SU-DHL-6 (cell line): ENCODE data around the gene NSD1.
"Not testable (repeated sequence)": the region's sequence is repeated elsewhere in the genome, so short reads cannot be mapped to it uniquely, and the experiment has no call there.

Source experiments
- H2AFZ ChIP-seq: fragments of 200-600 bp; sonication (generic); 2 replicates; pipeline ENCODE4 v1.6.1; 2014; ENCODE audit warnings: low read depth, mild to moderate bottlenecking, moderate library complexity, mixed read lengths, antibody characterized with exemption, low read length; ENCODE audit not compliant: severe bottlenecking
- H3F3A ChIP-seq: fragments of 200-600 bp; shearing (Covaris generic); 2 replicates; pipeline ENCODE4 v1.6.0; 2016; ENCODE audit warnings: antibody characterized with exemption, mild to moderate bottlenecking; ENCODE audit not compliant: insufficient read depth
- H3K27ac ChIP-seq: fragments of 200-600 bp; sonication (generic); 2 replicates; pipeline ENCODE4 v1.5.1; 2016; ENCODE audit warnings: low read depth, mild to moderate bottlenecking, low read length, moderate library complexity, mixed read lengths
- H3K27me3 ChIP-seq: fragments of 200-600 bp; sonication (generic), shearing (Covaris generic); 2 replicates; pipeline ENCODE4 v1.6.0; 2014; ENCODE audit warnings: mild to moderate bottlenecking, low read length
- H3K36me3 ChIP-seq: fragments of 200-600 bp; sonication (generic); 2 replicates; pipeline ENCODE4 v1.6.1; 2014; ENCODE audit warnings: mild to moderate bottlenecking, low read length, mixed read lengths
- H3K4me2 ChIP-seq: fragments of 300-600, 200-600 bp; shearing (Covaris generic), sonication (generic); 2 replicates; pipeline ENCODE4 v1.6.0; 2014; ENCODE audit warnings: low read length, low read depth, mild to moderate bottlenecking; ENCODE audit not compliant: poor library complexity, severe bottlenecking
- H3K4me3 ChIP-seq: fragments of 200-600 bp; sonication (generic); 2 replicates; pipeline ENCODE4 v1.5.1; 2014; ENCODE audit warnings: antibody characterized with exemption, low read length, mild to moderate bottlenecking, mixed read lengths; ENCODE audit not compliant: insufficient read depth, poor library complexity, severe bottlenecking
- H3K79me2 ChIP-seq: fragments of 200-600 bp; sonication (generic); 2 replicates; pipeline ENCODE4 v1.6.1; 2014; ENCODE audit warnings: mild to moderate bottlenecking, low read length, moderate library complexity; ENCODE audit not compliant: insufficient read depth
- H3K9ac ChIP-seq: fragments of 200-600 bp; sonication (generic); 2 replicates; pipeline ENCODE4 v1.7.0; 2014; ENCODE audit warnings: mild to moderate bottlenecking, low read length
- H3K9me2 ChIP-seq: fragments of 200-600 bp; sonication (generic); replicated peaks from 2 replicates; pipeline ENCODE4 v1.6.1; 2014; ENCODE audit warnings: low read length; ENCODE audit not compliant: insufficient read depth
- H3K9me3 ChIP-seq: fragments of 200-600 bp; sonication (generic); 2 replicates; pipeline ENCODE4 v1.6.1; 2014; ENCODE audit warnings: low read length, mixed read lengths; ENCODE audit not compliant: insufficient read depth
- H4K20me1 ChIP-seq: fragments of 200-600 bp; sonication (generic); 2 replicates; pipeline ENCODE4 v1.6.1; 2014; ENCODE audit warnings: low read depth, mild to moderate bottlenecking, antibody characterized with exemption, low read length, moderate library complexity, mixed read lengths
- CTCF ChIP-seq: fragments of 200-600 bp; sonication (generic); IDR thresholded peaks from one replicate; pipeline ENCODE4 v1.5.1; 2017; ENCODE audit warnings: antibody characterized with exemption, mild to moderate bottlenecking, low read length, moderate library complexity; ENCODE audit not compliant: insufficient read depth, poor library complexity, severe bottlenecking
- EZH2phosphoT487 ChIP-seq: fragments of 200-600 bp; sonication (generic), shearing (Covaris generic); conservative IDR thresholded peaks from 2 replicates; pipeline ENCODE4 v1.6.1; 2018; ENCODE audit warnings: mild to moderate bottlenecking, antibody characterized with exemption, low read length, moderate library complexity, mixed read lengths

The NSD1 gene

DNA sequence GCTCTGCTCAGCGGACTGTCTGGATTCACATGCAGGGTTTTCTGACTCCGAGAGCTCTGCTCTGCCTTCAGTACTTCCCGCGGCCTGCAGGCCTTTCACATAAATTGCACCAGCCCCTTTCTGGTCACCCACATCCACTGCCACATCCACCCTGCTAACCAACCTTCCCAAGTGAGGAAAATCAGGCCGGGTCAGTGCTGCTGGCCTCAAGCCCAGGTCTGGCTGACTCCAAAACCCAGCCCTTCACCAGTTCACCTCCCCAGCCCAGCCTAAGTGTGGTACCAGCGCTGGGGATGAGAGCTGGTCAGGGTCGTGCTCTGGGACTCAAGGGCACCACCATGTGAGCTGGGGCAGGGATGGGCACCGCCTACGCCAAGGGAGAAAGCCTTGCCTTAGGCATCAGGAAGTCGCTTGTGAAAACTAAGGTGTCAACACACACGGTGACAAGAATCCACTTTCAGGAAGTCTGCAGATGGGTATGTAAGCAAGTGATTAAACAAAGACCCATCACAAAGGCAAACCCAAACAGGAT, 205.6 kb downstream of the NSD1 start:
- Histone ChIP-seq H3K36me3 (peaks cover 9% of the 10 kb centered on the region; the same call in 1 of the 2 replicates), H3K9me2 (no peaks in the 10 kb centered on the region), H2AFZ (no peak overlapping the region), H3K27ac (no peak overlapping the region), H3K9ac (no peak overlapping the region), H4K20me1 (no peaks in the 10 kb centered on the region; the same call in 1 of the 2 replicates), H3K4me3 (no peak overlapping the region), H3K4me2 (no peak overlapping the region), H3K79me2 (peaks cover 44% of the 10 kb centered on the region), H3K27me3 (no peaks in the 10 kb centered on the region), H3K9me3 (no peaks in the 10 kb centered on the region), H3F3A (no peaks in the 10 kb centered on the region)
- TF ChIP-seq CTCF (no peak), EZH2phosphoT487 (no peak)

DNA sequence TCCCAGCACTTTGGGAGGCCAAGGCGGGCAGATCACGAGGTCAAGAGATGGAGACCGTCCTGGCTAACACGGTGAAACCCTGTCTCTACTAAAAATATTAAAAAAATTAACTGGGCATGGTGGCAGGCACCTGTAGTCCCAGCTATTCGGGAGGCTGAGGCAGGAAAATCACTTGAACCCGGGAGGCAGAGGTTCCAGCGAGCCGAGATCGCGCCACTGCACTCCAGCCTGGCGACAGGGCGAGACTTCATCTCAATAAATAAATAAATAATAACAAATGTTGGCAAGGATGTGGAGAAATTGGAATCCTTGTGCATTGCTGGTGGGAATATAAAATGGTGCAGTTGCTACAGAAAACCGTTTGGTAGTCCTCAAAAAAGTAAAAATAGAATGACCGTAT, 209.4 kb downstream of the NSD1 start:
- peaks cover 77% of the 10 kb centered on the region for H3K79me2 ChIP-seq
- H3K9me3 ChIP-seq, H2AFZ ChIP-seq, H3F3A ChIP-seq, H3K4me2 ChIP-seq, H3K9ac ChIP-seq, H3K27ac ChIP-seq, H3K4me3 ChIP-seq, H4K20me1 ChIP-seq, H3K27me3 ChIP-seq, H3K9me2 ChIP-seq: not testable (repeated sequence)
- peaks cover 14% of the 10 kb centered on the region; the same call in 1 of the 2 replicates for H3K36me3 ChIP-seq

GRCh38 chr5:177343777-177344176, 210.2 kb downstream of the NSD1 start:
- H3K4me3 ChIP-seq = no peak overlapping the region
- peaks cover 15% of the 10 kb centered on the region; the same call in 1 of the 2 replicates for H3K36me3 ChIP-seq
- no peaks in the 10 kb centered on the region for H3K9me3 ChIP-seq
- no peak overlapping the region for H3K4me2 ChIP-seq
- no peak overlapping the region for H2AFZ ChIP-seq
- H3K79me2 ChIP-seq = peaks cover 83% of the 10 kb centered on the region
- no peaks in the 10 kb centered on the region for H3K27me3 ChIP-seq
- no peaks in the 10 kb centered on the region; the same call in 1 of the 2 replicates for H4K20me1 ChIP-seq
- no peak overlapping the region for H3K9ac ChIP-seq
- TF ChIP-seq CTCF (no peak), EZH2phosphoT487 (no peak)
- H3K27ac ChIP-seq = no peak overlapping the region
- H3F3A ChIP-seq = no peaks in the 10 kb centered on the region
- H3K9me2 ChIP-seq = no peaks in the 10 kb centered on the region

- Histone ChIP-seq H2AFZ (no peak overlapping the region), H3K36me3 (peaks cover 15% of the 10 kb centered on the region; the same call in 1 of the 2 replicates)
Observed at GRCh38 chr5:177344891-177345290, 211.3 kb downstream of the NSD1 start.

More at GRCh38 chr5:177344891-177345290, 211.3 kb downstream of the NSD1 start:
- TF ChIP-seq CTCF (no peak), EZH2phosphoT487 (no peak)
- Histone ChIP-seq H3K27me3 (no peaks in the 10 kb centered on the region), H3K4me3 (no peak overlapping the region), H4K20me1 (no peaks in the 10 kb centered on the region; the same call in 1 of the 2 replicates), H3K9me2 (no peaks in the 10 kb centered on the region), H3K79me2 (peaks cover 83% of the 10 kb centered on the region), H3K9me3 (no peaks in the 10 kb centered on the region), H3K4me2 (no peak overlapping the region), H3K27ac (no peak overlapping the region), H3F3A (no peaks in the 10 kb centered on the region), H3K9ac (no peak overlapping the region)
